ENCODE measurements around the gene NRCAM.
A peak's percentile ranks its signal among the peaks of the same experiment; 100 is the strongest.

The NRCAM gene

GRCh38 chr7:108118959-108119358, 337.3 kb downstream of the NRCAM start:
- no peak overlapping the region for H3K4me3 ChIP-seq (ENCODE audit: severe bottlenecking)
- no peaks in the 10 kb centered on the region; the same call in 1 of the 2 replicates for H3K36me3 ChIP-seq (ENCODE audit: low read depth)
- no peak for ATAC-seq (ENCODE audit: low read depth)
- no peaks in the 10 kb centered on the region for H3K27me3 ChIP-seq (ENCODE audit: insufficient read depth, poor library complexity, severe bottlenecking)
- H3K27ac ChIP-seq (ENCODE audit: poor library complexity, severe bottlenecking) = no peak overlapping the region
- TF ChIP-seq CTCF (IDR thresholded peaks at IDR 0.05; ENCODE audit: poor library complexity, severe bottlenecking) = no peak
- DNase-seq (ENCODE audit: low spot score) = no peak
- no peaks in the 10 kb centered on the region for H3K4me1 ChIP-seq (ENCODE audit: insufficient read depth, poor library complexity, severe bottlenecking)
- peaks cover 2% of the 10 kb centered on the region for H3K9me3 ChIP-seq (ENCODE audit: severe bottlenecking)

- H3K4me1 ChIP-seq (ENCODE audit: insufficient read depth, poor library complexity, severe bottlenecking) = no peaks in the 10 kb centered on the region
- H3K27me3 ChIP-seq (ENCODE audit: insufficient read depth, poor library complexity, severe bottlenecking) = no peaks in the 10 kb centered on the region
- peak; percentile 70 for TF ChIP-seq CTCF (IDR thresholded peaks at IDR 0.05; ENCODE audit: poor library complexity, severe bottlenecking)
- ATAC-seq (ENCODE audit: low read depth) (peak; percentile 54; the same call in 1 of the 3 replicates), DNase-seq (ENCODE audit: low spot score) (no peak)
- no peak overlapping the region for H3K4me3 ChIP-seq (ENCODE audit: severe bottlenecking)
- no peaks in the 10 kb centered on the region for H3K36me3 ChIP-seq (ENCODE audit: low read depth)
- H3K9me3 ChIP-seq (ENCODE audit: severe bottlenecking) = no peaks in the 10 kb centered on the region
- no peak overlapping the region for H3K27ac ChIP-seq (ENCODE audit: poor library complexity, severe bottlenecking)
Observed at GRCh38 chr7:108114117-108114841, 342.0 kb downstream of the NRCAM start.

GRCh38 chr7:108112683-108113082, 343.6 kb downstream of the NRCAM start:
- H3K4me1 ChIP-seq (ENCODE audit: insufficient read depth, poor library complexity, severe bottlenecking) = no peaks in the 10 kb centered on the region
- H3K4me3 ChIP-seq (ENCODE audit: severe bottlenecking) = no peak overlapping the region
- H3K27ac ChIP-seq (ENCODE audit: poor library complexity, severe bottlenecking) = no peak overlapping the region
- no peaks in the 10 kb centered on the region for H3K27me3 ChIP-seq (ENCODE audit: insufficient read depth, poor library complexity, severe bottlenecking)
- ATAC-seq (ENCODE audit: low read depth) (no peak), DNase-seq (ENCODE audit: low spot score) (no peak)
- no peaks in the 10 kb centered on the region for H3K36me3 ChIP-seq (ENCODE audit: low read depth)
- no peak for TF ChIP-seq CTCF (IDR thresholded peaks at IDR 0.05; ENCODE audit: poor library complexity, severe bottlenecking)
- no peaks in the 10 kb centered on the region for H3K9me3 ChIP-seq (ENCODE audit: severe bottlenecking)

GRCh38 chr7:108109221-108109908, 346.9 kb downstream of the NRCAM start:
- no peaks in the 10 kb centered on the region for H3K4me1 ChIP-seq (ENCODE audit: insufficient read depth, poor library complexity, severe bottlenecking)
- H3K27me3 ChIP-seq (ENCODE audit: insufficient read depth, poor library complexity, severe bottlenecking) = no peaks in the 10 kb centered on the region
- no peak overlapping the region for H3K27ac ChIP-seq (ENCODE audit: poor library complexity, severe bottlenecking)
- no peaks in the 10 kb centered on the region for H3K36me3 ChIP-seq (ENCODE audit: low read depth)
- DNase-seq (ENCODE audit: low spot score) (no peak), ATAC-seq (ENCODE audit: low read depth) (peak; percentile 61; the same call in 2 of the 3 replicates)
- no peaks in the 10 kb centered on the region for H3K9me3 ChIP-seq (ENCODE audit: severe bottlenecking)
- TF ChIP-seq CTCF (IDR thresholded peaks at IDR 0.05; ENCODE audit: poor library complexity, severe bottlenecking) = peak; percentile 70
- H3K4me3 ChIP-seq (ENCODE audit: severe bottlenecking) = no peak overlapping the region

- Histone ChIP-seq H3K36me3 (ENCODE audit: low read depth) (no peaks in the 10 kb centered on the region), H3K4me3 (ENCODE audit: severe bottlenecking) (no peak overlapping the region), H3K27me3 (ENCODE audit: insufficient read depth, poor library complexity, severe bottlenecking) (no peaks in the 10 kb centered on the region), H3K27ac (ENCODE audit: poor library complexity, severe bottlenecking) (no peak overlapping the region), H3K4me1 (ENCODE audit: insufficient read depth, poor library complexity, severe bottlenecking) (no peaks in the 10 kb centered on the region), H3K9me3 (ENCODE audit: severe bottlenecking) (no peaks in the 10 kb centered on the region)
- DNase-seq (ENCODE audit: low spot score) (no peak), ATAC-seq (ENCODE audit: low read depth) (no peak)
- no peak for TF ChIP-seq CTCF (IDR thresholded peaks at IDR 0.05; ENCODE audit: poor library complexity, severe bottlenecking)
Observed at GRCh38 chr7:108108131-108108530, 348.1 kb downstream of the NRCAM start.

Measured in RWPE2 (cell line).